Cardiac septum (tissue), 1 donor: ENCODE data around the gene WDR74. TPM values are rescaled to one million over a fixed set of nuclear protein-coding genes. Genes with fewer than 3 reads are reported as not detected.
"Not testable (repeated sequence)": the region's sequence is repeated elsewhere in the genome, so short reads cannot be mapped to it uniquely, and the experiment has no call there.

Experiments
- DNase-seq: peaks from one replicate; pipeline ENCODE4 v3.0.0-alpha.2; 2020; ENCODE audit warnings: low spot score
- intact Hi-C: fragments of 100-400 bp; cut with DNase I; formaldehyde crosslinking; loops from one replicate; pipeline ENCODE4 v1.14.0; 2022
- total RNA-seq: library from RNA; stranded (reverse); fragmentation: NEBNext Ultra II Directional; extraction: Animal tissue kit (Norgen Biotek cat#: 25700); gene quantifications from one replicate; pipeline ENCODE4 v1.2.1, GENCODE V29; 2021
- donor health status: DM: no; HTN: no; CAD: no.

WDR74 gene
- total RNA-seq, 1 donor from 2014 or later = 22.8 TPM

DNA sequence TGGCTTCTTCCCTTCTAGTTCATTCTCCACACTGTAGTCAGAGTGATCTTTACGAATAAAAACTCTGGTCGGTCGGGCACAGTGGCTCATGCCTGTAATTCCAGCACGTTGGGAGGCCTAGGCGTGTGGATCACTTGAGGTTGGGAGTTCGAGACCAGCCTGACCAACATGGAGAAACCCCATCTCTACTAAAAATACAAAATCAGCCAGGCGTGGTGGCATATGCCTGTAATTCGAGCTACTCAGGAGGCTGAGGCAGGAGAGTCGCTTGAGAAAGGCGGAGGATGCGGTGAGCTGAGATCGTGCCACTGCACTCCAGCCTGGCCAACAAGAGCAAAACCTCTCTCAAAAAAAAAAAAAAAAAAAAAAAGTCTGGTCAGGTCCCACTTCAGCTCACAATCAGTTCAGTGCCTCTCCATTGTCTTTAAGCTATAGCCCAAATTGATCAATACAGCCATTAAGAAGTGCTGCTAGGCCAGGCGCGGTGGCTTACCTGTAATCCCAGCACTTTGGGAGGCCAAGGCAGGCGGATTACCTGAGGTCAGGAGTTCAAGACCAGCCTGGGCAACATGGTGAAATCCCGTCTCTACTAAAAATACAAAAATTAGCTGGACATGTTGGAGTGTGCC, 22.3 kb upstream of the WDR74 start:
- DNase-seq = not testable (repeated sequence)
- intact Hi-C loops = loop anchor here (2.0 to 5.0 kb wide), 2 partner anchors 75 to 464 kb away; partner anchors contain the start of gene TMEM179B

DNA sequence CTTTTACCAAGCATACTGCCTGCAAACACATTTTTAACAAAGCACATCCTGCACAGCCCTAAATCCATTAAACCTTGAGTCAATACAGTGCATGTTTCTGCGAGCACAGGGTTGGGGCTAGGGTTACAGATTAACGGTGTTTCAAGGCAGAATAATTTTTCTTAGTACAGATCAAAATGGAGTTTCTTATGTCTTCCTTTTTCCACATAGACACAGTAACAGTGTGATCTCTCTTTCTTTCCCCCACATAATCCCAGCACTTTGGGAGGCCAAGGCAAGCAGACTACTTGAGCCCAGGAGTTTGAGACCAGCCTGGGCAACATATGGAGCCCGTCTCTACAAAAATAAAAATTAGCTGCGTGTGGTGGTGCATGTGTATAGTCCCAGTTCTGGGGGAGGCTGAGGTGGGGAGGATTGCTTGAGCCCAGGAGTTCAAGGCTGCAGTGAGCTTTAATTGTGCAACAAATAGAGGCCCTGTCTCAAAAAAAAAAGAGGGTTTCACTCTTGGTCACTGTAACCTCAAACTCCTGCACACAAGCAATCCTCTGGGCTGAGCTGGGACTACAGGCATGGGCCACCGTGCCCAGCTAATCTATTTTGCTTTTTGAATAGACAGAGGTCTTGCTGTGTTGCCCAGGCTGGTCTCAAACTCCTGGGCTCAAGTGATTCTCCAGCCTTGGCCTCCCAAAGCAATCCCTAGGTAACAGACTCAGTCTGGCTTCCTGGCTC, 21.6 kb upstream of the WDR74 start:
- intact Hi-C loops = loop anchor here (5.0 kb wide), 1 partner anchor 464 kb away; no protein-coding TSS in a partner anchor
- DNase-seq = no peak

DNA sequence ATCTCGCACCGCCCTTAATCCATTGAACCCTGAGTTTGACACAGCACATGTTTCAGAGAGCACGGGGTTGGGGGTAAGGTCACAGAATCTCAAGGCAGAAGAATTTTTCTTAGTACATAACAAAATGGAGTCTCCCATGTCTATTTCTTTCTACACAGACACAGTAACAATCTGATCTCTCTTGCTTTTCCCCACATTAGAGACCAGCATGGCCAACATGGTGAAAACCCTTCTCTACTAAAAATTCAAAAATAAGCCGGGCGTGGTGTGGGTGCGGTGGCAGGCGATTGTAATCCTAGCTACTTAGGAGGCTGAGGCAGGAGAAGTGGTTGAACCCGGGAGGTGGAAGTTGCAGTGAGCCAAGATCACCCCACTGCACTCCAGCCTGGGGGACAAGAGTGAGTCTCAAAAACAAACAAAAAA, 19.9 kb upstream of the WDR74 start:
- intact Hi-C loops = loop anchor here (5.0 kb wide), 1 partner anchor 132 kb away; the partner anchor contains the start of genes HNRNPUL2 and TTC9C
- not testable (repeated sequence) for DNase-seq

DNA sequence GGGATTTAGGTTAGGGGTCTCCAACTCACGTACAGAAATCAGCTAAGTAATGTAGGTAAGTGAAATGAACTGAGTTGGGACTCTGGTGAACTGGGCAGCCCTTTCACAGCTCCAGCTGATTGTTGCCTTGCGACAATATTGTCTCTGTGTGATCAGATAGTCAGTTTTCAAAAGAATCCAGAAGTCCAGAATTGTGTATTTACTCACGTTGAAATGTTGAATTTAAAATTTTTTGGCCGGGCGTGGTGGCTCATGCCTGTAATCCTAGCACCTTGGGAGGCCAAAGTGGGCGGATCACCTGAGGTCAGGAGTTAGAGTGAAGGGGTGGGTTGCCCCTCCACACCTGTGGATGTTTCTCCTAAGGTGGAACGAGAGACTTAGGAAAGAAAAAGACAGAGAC, 18.8 kb upstream of the WDR74 start:
- no peak for DNase-seq
- intact Hi-C loops = loop anchor here (5.0 kb wide), 1 partner anchor 131 kb away; the partner anchor contains the start of genes HNRNPUL2 and TTC9C

DNA sequence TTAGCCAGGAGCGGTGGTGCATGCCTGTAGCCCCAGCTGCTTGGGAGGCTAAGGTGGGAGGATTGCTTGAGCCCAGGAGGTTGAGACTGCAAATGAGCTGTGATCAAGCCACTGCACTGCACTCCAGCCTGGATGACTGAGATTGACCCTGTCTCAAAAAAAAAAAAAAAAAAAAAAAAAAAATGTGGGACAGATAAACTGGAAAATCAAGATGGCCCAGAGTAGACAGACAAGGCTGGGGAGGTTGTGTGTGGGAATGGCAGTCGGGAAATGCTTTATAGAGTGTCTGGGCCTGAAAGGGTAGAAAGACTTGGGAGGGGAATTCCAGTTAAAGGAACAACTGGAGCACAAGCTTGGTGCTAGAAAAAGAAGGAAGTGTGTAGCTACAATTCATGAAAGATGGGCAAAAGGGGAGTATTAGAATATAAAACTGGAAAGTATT, 18.2 kb upstream of the WDR74 start:
- no peak for DNase-seq
- intact Hi-C loops = loop anchor here (2.0 to 5.0 kb wide), 2 partner anchors 23 to 130 kb away; partner anchors contain the start of genes HNRNPUL2, SLC3A2 and TTC9C

DNA sequence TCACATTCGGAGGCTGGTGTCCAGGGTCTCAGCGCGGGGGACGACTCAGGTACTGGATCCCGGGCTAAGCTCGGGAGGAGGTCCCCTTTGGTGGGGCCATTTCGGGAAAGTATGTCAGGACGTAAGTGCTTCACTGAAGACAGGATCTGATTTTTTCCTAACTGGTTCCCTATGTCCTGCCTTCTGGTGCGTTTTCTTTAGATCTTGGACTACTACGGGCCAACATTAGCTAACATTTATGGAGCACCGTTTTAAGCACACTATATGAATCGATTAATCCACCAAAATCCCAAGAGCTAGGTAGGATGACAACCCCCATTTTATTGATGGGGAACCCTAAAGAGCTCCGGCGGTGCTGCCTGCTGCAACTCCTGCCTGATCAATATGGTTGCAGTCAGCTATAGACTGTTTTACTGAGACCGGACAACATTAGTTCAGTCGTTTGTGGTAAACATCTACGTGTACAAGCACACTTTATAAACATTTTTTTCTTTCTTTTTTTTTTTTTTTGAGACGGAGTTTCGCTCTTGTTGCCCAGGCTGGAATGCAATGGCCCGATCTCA, 17.0 kb upstream of the WDR74 start:
- no peak for DNase-seq
- intact Hi-C loops = loop anchor here (2.0 to 5.0 kb wide), 2 partner anchors 24 to 129 kb away; partner anchors contain the start of genes HNRNPUL2, SLC3A2 and TTC9C

DNA sequence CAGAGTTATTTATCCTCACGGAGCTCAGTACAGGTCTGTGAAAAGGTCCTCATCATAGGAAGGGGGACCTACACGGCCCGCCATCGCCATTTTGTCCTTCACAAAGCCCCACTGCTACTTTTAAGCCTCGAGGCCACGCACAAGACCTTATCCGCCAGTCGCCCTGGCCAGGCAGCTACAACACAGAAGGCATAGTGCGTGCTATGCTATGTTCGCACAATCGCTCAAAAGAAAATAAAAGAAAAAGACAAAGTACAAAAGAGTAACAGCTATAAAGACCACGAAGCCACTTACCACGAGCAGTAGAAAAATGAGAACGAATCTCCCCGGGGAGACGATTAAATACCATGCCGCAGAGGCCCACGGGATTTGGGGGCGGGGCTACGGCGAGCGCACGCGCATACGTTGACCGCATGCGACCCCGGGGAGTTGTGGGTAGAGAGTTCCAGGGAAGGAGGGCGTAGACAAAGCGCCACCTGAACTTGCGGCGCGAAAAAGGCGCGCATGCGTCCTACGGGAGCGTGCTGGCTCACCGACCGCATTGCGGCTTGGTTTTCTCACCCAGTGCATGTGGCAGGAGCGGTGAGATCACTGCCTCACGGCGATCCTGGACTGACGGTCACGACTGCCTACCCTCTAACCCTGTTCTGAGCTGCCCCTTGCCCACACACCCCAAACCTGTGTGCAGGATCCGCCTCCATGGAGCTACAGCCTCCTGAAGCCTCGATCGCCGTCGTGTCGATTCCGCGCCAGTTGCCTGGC, 16.4 kb upstream of the WDR74 start:
- peak; percentile 98 for DNase-seq
- intact Hi-C loops = loop anchor here (2.0 to 5.0 kb wide), 2 partner anchors 25 to 128 kb away; partner anchors contain the start of genes HNRNPUL2, SLC3A2 and TTC9C

DNA sequence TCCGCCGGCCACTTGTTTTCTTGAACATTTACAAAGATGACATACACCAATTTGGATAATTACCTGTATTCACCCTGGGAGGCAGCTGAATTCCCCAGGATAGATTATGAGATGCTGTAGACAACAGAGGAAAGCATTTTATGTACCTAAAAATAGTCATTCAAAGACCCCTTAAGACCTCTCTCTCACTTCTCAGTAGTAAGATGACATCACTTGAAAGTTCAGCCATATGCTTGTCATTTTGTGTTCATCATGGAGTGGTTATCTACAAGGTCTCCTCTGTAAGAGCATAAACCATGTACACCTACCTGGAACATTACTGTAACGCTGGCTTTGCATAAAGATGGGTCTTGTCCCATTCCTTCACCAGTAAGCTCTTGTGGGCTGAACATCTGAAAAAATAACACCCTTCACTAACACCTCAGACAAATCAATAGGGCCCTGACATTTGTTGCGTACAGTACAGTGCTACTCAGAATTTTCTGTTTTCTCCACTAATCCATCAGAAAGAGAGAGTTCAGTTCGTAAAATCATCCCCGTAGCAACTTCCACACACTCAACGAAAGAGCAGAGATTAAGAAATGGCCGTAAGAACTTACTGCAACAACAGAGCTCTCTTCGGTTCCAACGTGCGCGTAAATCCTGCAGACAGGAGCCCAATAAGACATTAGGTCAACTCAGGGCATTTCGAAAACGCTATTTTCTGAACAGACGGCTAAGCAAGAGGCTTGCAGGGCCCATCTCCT, 15.6 kb upstream of the WDR74 start:
- intact Hi-C loops = loop anchor here (1.0 to 5.0 kb wide), 2 partner anchors 13 to 128 kb away; partner anchors contain the start of genes HNRNPUL2 and TTC9C
- DNase-seq = no peak

DNA sequence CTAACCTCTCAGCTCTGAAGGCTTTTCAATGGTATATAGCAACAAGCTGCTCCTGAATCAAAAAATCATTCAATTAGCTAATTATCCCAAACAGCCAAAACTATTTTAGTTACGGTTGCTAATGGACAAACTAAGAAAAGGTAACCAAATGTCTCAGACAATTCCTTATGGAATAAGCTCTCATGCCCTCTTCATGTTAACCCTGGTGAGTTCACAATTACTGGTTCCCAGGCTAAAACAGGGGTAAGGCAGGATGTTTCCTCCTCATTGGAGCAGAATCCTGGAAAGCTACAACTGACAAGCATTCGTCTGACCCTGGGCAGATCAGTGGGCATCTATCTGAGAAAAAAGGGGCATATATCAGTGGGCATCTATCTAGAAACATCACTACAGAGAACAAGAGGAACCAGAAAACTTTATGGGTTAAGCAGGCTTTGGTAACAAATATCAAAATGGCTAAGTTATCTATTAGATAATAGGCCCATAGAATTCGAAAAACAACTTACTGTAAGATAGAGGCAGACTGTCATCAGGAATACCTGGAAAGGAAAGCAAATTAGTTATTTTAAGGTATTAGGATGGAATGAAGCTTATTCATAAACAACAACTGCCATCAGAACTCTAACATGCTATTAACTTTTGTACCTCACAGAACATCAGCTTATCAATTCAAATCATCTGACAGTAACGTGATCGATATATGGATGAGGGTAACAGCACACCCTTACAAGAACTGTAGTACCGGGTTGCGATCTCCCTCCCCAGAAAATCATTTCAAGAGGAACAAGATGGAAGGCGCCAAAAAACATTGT, 14.8 kb upstream of the WDR74 start:
- intact Hi-C loops = loop anchor here (1.0 kb wide), 1 partner anchor 12 kb away; no protein-coding TSS in a partner anchor
- no peak for DNase-seq

DNA sequence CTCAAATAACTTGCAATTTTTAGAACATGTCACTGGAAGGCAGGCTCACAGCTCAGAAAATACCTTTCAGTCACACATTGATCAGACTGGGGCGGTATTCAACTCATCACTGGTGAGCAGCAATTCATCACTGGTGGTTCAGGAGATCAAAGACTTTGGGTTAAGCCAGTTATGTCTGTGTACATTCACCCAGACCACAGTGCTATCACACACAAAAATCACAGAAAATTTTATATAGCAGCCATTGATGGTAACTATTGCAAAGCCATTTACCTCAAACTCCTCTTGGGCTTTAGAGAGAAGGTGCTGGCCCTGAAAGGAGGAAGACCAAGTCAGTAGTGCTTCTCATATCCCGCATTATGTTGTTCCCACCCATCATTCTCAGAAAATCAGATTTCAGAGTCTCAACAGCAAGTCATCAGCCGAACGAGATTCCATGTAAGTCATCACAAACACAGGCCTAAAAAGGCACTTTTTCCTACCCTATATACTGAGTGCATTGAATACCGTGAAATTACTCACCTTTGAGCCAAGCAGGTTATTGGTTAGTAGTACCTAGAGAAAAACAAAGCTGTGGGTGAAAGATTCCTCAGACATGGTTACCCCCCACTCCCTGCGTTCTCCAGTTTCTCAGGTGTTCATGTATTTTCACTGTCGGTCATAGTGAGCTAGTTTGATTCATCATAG, 14.0 kb upstream of the WDR74 start:
- DNase-seq = no peak
- intact Hi-C loops = no loop called here

DNA sequence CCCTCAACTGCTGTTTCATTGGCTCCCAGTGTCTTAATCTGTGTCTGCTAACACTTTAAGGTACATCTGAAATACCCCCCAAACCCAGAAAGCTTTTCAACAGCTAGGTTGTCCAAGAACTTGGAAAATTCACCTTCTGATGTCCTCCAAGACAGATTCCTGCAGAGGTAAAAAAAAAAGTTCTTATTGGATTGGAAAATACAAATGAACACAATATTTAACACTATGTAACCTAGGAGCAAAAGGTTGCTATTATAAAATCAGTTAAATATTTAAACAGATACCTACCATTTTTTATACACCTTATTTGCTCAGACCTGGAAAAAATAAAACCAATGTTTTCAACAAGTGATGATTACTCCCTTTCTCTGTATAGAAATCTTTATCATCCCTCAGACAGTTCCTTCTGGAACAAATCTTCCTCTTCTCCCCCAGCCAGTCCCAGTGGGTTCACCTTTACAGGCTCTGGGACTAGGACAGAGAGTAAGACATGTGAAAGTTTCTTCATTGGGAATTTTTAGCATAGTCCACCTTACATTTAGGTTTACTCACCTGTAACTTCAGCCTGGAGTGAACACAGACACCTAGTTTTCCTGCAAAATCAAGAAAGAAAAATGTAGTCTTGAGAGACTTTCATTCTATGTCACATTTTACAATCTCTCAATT, 13.3 kb upstream of the WDR74 start:
- DNase-seq = no peak
- intact Hi-C loops = no loop called here

DNA sequence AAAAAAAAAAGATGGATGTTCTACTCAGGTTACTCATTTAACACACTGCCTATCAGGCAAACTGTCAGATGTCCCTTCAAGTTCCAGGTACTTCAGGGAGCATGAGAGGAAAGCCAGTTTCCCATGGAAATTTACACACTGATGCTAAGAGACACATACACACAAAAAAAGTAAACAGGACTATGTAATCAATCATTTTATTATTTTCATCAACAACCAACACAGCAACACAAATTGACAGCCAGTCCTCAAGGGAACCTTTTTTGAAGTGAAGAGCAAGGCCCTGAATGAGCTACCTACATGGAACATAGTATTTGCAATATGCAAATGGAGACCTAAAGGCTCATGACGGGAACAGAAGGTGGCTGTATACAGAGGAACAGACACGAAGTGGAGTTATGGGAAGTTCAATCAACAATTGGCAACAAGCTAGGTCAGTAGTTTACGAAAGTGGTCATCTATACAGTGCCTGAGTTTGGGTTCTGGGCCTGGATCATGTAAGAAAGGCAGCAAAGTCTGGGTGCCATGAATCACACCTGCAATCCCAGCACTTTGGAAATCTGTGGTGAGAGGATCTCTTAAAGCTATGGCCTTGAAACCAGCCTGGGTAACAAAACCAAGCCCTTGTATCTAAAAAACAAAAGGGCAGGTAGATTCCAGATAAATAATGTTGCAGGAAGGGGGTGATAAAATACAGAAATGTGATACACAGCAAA, 12.6 kb upstream of the WDR74 start:
- no peak for DNase-seq
- intact Hi-C loops = no loop called here

DNA sequence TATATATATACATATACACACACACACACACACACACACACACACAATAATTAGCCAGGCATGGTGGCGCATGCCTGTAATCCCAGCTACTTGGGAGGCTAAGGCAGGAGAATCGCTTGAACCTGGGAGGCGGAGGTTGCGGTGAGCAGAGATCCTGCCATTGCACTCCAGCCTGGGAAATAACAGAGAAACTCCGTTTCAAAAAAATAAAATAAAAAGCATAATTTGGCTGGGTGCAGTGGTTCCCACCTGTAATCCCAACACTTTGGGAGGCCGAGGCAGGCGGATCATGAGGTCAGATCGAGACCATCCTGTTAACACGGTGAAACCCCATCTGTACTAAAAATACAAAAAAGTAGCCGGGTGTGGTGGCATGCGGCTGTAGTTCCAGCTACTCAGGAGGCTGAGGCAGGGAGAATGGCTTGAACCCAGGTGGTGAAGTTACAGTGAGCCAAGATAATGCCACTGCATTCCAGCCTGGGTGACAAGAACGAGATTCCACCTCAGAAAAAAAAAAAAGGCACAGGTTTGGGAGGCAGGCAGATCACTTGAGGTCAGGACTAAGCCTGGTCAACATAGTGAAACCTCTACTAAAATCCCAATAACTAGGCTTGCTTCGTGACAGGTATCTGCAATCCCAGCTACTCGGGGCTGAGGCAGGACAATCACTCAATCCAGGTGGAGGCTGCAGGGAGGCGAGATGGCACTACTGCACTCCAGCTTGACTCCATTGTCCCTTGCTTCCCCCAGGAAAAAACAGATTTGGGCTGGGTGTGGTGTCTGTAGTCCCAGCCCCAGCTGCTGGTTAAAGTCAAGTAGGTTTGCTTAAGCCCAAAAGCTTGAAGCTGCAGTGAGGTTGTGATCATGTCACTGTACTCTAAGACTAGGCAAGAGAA, 11.8 kb upstream of the WDR74 start:
- intact Hi-C loops = no loop called here
- no peak for DNase-seq

DNA sequence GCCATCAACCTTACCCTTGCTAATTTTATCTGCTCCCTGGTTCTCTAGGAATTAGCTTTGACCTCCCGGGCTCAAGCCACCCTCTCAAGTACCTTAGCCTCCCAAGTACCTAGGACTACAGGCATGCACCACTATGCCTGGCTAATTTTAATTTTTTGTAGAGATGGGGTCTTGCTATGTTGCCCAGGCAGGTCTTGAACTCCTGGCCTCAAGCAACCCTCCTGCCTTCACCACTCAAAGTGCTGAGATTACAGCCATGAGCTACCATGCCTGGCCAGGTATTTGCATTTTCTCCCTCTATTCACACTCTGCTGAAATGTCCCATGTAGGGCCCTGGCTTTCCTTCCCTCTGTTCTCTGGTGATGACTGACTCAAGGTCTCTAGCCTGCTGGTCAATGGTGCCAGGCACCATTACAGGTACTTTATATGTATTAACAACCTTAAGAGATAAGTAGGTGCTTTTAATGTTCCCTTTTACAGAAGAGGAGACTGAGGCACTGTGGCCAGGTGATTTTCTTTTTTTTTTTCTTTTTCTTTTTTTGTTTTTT, 8.5 kb upstream of the WDR74 start:
- intact Hi-C loops = no loop called here
- no peak for DNase-seq

DNA sequence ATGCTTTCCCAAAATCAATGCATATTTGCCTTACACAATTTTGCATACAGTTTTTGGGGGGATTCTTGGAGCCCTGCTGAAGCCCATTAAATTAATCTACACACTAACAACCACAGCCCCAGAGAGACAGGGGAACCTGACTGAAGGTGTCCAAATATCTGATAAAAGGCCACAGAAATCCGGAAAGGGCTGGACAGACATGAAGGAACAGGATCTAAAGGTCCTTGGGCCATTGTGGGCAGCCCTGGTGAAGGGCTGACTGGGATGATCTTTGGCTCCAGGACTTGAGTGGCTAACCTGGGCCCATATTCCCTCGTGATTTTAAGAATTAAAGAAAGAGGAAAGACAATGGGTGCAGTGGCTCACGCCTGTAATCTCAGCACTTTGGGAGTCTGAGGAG, 6.8 kb upstream of the WDR74 start:
- no peak for DNase-seq
- intact Hi-C loops = no loop called here
